ENCODE data around the gene MCCD1.
A peak's percentile ranks its signal among the peaks of the same experiment; 100 is the strongest.

MCCD1 gene

GRCh38 chr6:31557443-31558317 lies 28.9 kb downstream of the MCCD1 start:
- H3K9me3 ChIP-seq (ENCODE audit: control insufficient read depth, insufficient read depth, low read length), result no peaks in the 10 kb centered on the region
- peaks cover 5% of the 10 kb centered on the region; the same call in 1 of the 2 replicates for H3K27me3 ChIP-seq (ENCODE audit: control insufficient read depth, low read length)
- peaks cover 22% of the 10 kb centered on the region for H3F3A ChIP-seq (ENCODE audit: control insufficient read depth, insufficient read depth)
- peak overlapping the region; percentile 64 for H3K4me3 ChIP-seq (ENCODE audit: low read length)
- peaks cover 30% of the 10 kb centered on the region for H3K36me3 ChIP-seq (ENCODE audit: control insufficient read depth, low read length)
- H3K4me2 ChIP-seq (ENCODE audit: low read length), result peak overlapping the region; percentile 79
- no peaks in the 10 kb centered on the region for H4K20me1 ChIP-seq (ENCODE audit: control insufficient read depth, insufficient read depth, low read depth, low read length)
- H3K79me2 ChIP-seq (ENCODE audit: control insufficient read depth, low read length), result no peaks in the 10 kb centered on the region
- no peaks in the 10 kb centered on the region for H3K9me2 ChIP-seq (replicated peaks; ENCODE audit: control insufficient read depth, low read length)
- H3K4me1 ChIP-seq (ENCODE audit: control insufficient read depth, low read length), result peaks cover 67% of the 10 kb centered on the region
- peak overlapping the region; percentile 85 for H3K27ac ChIP-seq (ENCODE audit: low read depth, low read length)
- TF ChIP-seq EZH2phosphoT487 (IDR thresholded peaks at IDR 0.05; ENCODE audit: borderline replicate concordance, low read length) (no peak), CTCF (IDR thresholded peaks at IDR 0.05; ENCODE audit: low read depth, low read length, poor library complexity, severe bottlenecking) (no peak)

- H3K36me3 ChIP-seq (ENCODE audit: control insufficient read depth, low read length), result peaks cover 30% of the 10 kb centered on the region
Observed at GRCh38 chr6:31558318-31558625, 29.5 kb downstream of the MCCD1 start.

DNA sequence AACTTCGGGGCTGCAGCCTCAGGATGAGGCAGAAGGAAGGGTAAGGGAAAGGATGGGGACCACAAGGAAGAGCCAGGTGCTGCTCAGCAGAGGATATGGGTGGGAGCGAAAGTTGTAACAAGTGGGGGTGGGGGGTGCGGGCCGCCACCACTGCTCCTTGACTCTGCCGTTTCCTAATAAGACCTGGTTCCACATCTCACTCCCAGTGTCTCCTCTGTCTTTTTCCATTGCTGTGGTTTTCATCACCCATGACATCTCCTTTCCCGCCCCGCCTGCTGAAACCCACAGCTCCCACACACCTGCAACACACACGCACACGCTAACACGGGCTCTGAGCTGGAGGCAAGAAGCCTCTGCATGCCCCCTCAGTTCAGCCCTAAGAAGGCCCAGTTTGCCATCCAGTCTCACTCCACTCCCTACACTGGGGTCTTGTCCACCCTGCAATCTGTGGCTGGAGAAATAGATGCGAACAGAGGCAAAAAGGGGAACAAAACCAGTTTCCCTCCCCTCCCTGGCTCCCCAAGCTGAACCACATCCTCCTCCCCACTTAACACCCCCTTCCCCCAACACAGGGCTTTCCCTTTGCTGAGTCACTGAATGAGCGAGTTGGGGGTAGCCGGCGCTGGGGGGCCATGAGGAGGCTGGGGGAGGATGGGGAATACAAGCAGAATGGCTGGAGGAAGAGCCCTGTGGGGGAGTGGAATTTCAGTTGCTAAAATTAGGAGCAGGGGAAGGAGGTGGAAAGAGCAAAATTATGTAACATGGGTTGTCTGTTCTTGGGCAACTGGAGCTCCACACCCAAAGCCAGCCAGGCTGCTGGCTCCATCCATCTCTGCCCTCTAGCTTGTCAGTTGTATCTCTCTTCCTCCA lies 30.1 kb downstream of the MCCD1 start:
- TF ChIP-seq CTCF (IDR thresholded peaks at IDR 0.05; ENCODE audit: low read depth, low read length, poor library complexity, severe bottlenecking) (no peak), EZH2phosphoT487 (IDR thresholded peaks at IDR 0.05; ENCODE audit: borderline replicate concordance, low read length) (no peak)
- Histone ChIP-seq H3K79me2 (ENCODE audit: control insufficient read depth, low read length) (no peaks in the 10 kb centered on the region), H3K27ac (ENCODE audit: low read depth, low read length) (peak overlapping the region; percentile 85), H3K9me3 (ENCODE audit: control insufficient read depth, insufficient read depth, low read length) (no peaks in the 10 kb centered on the region), H3K9me2 (replicated peaks; ENCODE audit: control insufficient read depth, low read length) (no peaks in the 10 kb centered on the region), H3K4me3 (ENCODE audit: low read length) (peak overlapping the region; percentile 64), H3K27me3 (ENCODE audit: control insufficient read depth, low read length) (peaks cover 8% of the 10 kb centered on the region), H3K36me3 (ENCODE audit: control insufficient read depth, low read length) (peaks cover 30% of the 10 kb centered on the region), H3K4me2 (ENCODE audit: low read length) (peak overlapping the region; percentile 79), H3K4me1 (ENCODE audit: control insufficient read depth, low read length) (peaks cover 79% of the 10 kb centered on the region), H4K20me1 (ENCODE audit: control insufficient read depth, insufficient read depth, low read depth, low read length) (no peaks in the 10 kb centered on the region), H3F3A (ENCODE audit: control insufficient read depth, insufficient read depth) (peaks cover 20% of the 10 kb centered on the region)

More at GRCh38 chr6:31558318-31558625, 29.5 kb downstream of the MCCD1 start:
- Histone ChIP-seq H3K4me3 (ENCODE audit: low read length) (peak overlapping the region; percentile 64), H3K4me1 (ENCODE audit: control insufficient read depth, low read length) (peaks cover 73% of the 10 kb centered on the region), H3K9me3 (ENCODE audit: control insufficient read depth, insufficient read depth, low read length) (no peaks in the 10 kb centered on the region), H3F3A (ENCODE audit: control insufficient read depth, insufficient read depth) (peaks cover 22% of the 10 kb centered on the region), H3K4me2 (ENCODE audit: low read length) (peak overlapping the region; percentile 79), H3K79me2 (ENCODE audit: control insufficient read depth, low read length) (no peaks in the 10 kb centered on the region), H3K27ac (ENCODE audit: low read depth, low read length) (peak overlapping the region; percentile 85), H3K9me2 (replicated peaks; ENCODE audit: control insufficient read depth, low read length) (no peaks in the 10 kb centered on the region), H4K20me1 (ENCODE audit: control insufficient read depth, insufficient read depth, low read depth, low read length) (no peaks in the 10 kb centered on the region), H3K27me3 (ENCODE audit: control insufficient read depth, low read length) (peaks cover 6% of the 10 kb centered on the region)
- TF ChIP-seq EZH2phosphoT487 (IDR thresholded peaks at IDR 0.05; ENCODE audit: borderline replicate concordance, low read length) (no peak), CTCF (IDR thresholded peaks at IDR 0.05; ENCODE audit: low read depth, low read length, poor library complexity, severe bottlenecking) (no peak)

Measured in DOHH2 (cell line).